Mesodermal cell (in vitro differentiated cells): ENCODE measurements around the gene OR4A5. TPM values are rescaled to one million over a fixed set of nuclear protein-coding genes. Genes with fewer than 3 reads are reported as not detected.
"Not testable (repeated sequence)": the region's sequence is repeated elsewhere in the genome, so short reads cannot be mapped to it uniquely, and the experiment has no call there.

Experiments used
- H3K27ac ChIP-seq: 2 replicates; pipeline ENCODE4 v1.7.0; 2013; ENCODE audit warnings: mild to moderate bottlenecking, low read depth, low read length, moderate library complexity; ENCODE audit not compliant: severe bottlenecking
- H3K36me3 ChIP-seq: 2 replicates; pipeline ENCODE4 v1.7.1; 2013; ENCODE audit warnings: mild to moderate bottlenecking, low read length, moderate library complexity; ENCODE audit not compliant: control insufficient read depth, insufficient read depth
- H3K4me1 ChIP-seq: one replicate; pipeline ENCODE4 v1.7.1; 2013; ENCODE audit warnings: mild to moderate bottlenecking, low read length; ENCODE audit not compliant: insufficient read depth, control insufficient read depth, poor library complexity, severe bottlenecking
- H3K4me3 ChIP-seq: 2 replicates; pipeline ENCODE4 v1.7.0; 2013; ENCODE audit warnings: low read length, control low read depth, mild to moderate bottlenecking; ENCODE audit not compliant: insufficient read depth, poor library complexity, severe bottlenecking; ENCODE audit errors: extremely low read depth
- H3K9me3 ChIP-seq: 2 replicates; pipeline ENCODE4 v1.7.1; 2013; ENCODE audit warnings: mild to moderate bottlenecking, low read length, moderate library complexity; ENCODE audit not compliant: control insufficient read depth
- WGBS, 2 experiments: methylation state at CpG; one replicate each; pipeline ENCODE4 v1.1.5; 2013; ENCODE audit warnings: missing lambda C conversion rate in 2 of 2; ENCODE audit not compliant: insufficient coverage in 2 of 2; 5-methylcytosine and 5-hydroxymethylcytosine counted together
- polyA plus RNA-seq, 2 experiments: library from polyadenylated mRNA; stranded (reverse); fragments of 50-300 nt; gene quantifications; one replicate each; pipeline ENCODE4 v1.2.3, GENCODE V29; 2013

Gene OR4A5
- polyA plus RNA-seq (2013, experiment 1 of 2) = not detected
- not detected for polyA plus RNA-seq (2013, experiment 2 of 2)

- not testable (repeated sequence) for H3K4me1 ChIP-seq, H3K36me3 ChIP-seq, H3K27ac ChIP-seq, H3K9me3 ChIP-seq, H3K4me3 ChIP-seq
- WGBS, 2 experiments = no CpG with 5 or more reads among the region's 1 CpG
These were observed at the start of gene OR4A5 for GRCh38 chr11:54706532-54706931. OR4A5 (plus strand) TSS chr11:54706832; CDS start chr11:54706885, 53 bp downstream.

GRCh38 chr11:54720094-54720493 lies 13.5 kb downstream of the OR4A5 start:
- WGBS, 2 experiments = no CpG with 5 or more reads among the region's 5 CpGs
- peaks cover 13% of the 10 kb centered on the region for H3K9me3 ChIP-seq
- H3K27ac ChIP-seq, H3K4me3 ChIP-seq, H3K36me3 ChIP-seq, H3K4me1 ChIP-seq: not testable (repeated sequence)
